A673 (cell line): ENCODE measurements around the gene TRIM66.

ENCODE experiments used
- EZH2 ChIP-seq: fragments of 200-600 bp; sonication (generic); IDR thresholded peaks from 2 replicates; pipeline ENCODE4 v1.6.1; 2017; ENCODE audit warnings: borderline replicate concordance, low read depth, mild to moderate bottlenecking, mixed read lengths, antibody characterized with exemption, low read length; ENCODE audit not compliant: poor library complexity, severe bottlenecking
- TF ChIP-seq, protein P1 (sequence below): fragments of 300-800, 200-600 bp; sonication (generic); conservative IDR thresholded peaks from 2 replicates; pipeline ENCODE4 v1.5.1; 2017; ENCODE audit warnings: low read depth, mild to moderate bottlenecking, antibody characterized with exemption, low read length, moderate library complexity, mixed read lengths

DNA sequence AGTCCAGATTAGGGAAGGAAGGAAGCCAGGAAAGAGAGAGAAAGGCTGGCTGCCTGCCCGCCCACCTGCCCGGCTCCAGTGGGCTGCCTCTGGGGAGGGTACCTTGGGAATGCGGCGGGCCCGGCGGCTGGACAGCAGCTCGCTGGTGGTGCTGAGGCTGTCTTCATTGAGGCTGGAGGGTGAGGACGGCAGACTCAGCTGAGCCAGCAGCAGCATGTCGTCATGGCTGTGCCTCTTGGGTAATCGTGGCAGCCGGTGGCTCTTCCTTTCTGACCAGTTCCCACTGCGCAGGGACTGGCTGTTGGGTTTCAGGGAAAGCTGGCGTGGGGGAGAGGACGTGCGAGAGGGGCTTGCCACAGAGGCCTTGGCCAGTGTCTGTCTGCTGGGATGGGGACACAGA is 33.0 kb upstream of the TRIM66 start:
- TF ChIP-seq, protein P1, sequence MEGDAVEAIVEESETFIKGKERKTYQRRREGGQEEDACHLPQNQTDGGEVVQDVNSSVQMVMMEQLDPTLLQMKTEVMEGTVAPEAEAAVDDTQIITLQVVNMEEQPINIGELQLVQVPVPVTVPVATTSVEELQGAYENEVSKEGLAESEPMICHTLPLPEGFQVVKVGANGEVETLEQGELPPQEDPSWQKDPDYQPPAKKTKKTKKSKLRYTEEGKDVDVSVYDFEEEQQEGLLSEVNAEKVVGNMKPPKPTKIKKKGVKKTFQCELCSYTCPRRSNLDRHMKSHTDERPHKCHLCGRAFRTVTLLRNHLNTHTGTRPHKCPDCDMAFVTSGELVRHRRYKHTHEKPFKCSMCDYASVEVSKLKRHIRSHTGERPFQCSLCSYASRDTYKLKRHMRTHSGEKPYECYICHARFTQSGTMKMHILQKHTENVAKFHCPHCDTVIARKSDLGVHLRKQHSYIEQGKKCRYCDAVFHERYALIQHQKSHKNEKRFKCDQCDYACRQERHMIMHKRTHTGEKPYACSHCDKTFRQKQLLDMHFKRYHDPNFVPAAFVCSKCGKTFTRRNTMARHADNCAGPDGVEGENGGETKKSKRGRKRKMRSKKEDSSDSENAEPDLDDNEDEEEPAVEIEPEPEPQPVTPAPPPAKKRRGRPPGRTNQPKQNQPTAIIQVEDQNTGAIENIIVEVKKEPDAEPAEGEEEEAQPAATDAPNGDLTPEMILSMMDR: no peak
- no peak for TF ChIP-seq EZH2
